Measurements from ENCODE around the gene ERBB2. TPM values are rescaled to one million over a fixed set of nuclear protein-coding genes. Genes with fewer than 3 reads are reported as not detected.

The ERBB2 gene
- total RNA-seq, 1 donor from 2014 or later, result 49.0 TPM

- Mint-ChIP-seq H3K27ac (ENCODE audit: unreplicated experiment) (no peak overlapping the region), H3K27me3 (ENCODE audit: unreplicated experiment) (peaks cover 5% of the 10 kb centered on the region), H3K4me1 (ENCODE audit: unreplicated experiment) (peaks cover 12% of the 10 kb centered on the region), H3K9me3 (ENCODE audit: unreplicated experiment) (no peaks in the 10 kb centered on the region), H3K4me3 (ENCODE audit: unreplicated experiment) (peak overlapping the region; percentile 70), H3K36me3 (ENCODE audit: low read depth, unreplicated experiment) (peaks cover 5% of the 10 kb centered on the region)
- DNase-seq (ENCODE audit: low spot score), result no peak
- TF ChIP-seq CTCF (IDR thresholded peaks at IDR 0.05; ENCODE audit: unreplicated experiment), result no peak
These were observed 20.2 kb upstream of the ERBB2 start for GRCh38 chr17:39679521-39680192.

DNA sequence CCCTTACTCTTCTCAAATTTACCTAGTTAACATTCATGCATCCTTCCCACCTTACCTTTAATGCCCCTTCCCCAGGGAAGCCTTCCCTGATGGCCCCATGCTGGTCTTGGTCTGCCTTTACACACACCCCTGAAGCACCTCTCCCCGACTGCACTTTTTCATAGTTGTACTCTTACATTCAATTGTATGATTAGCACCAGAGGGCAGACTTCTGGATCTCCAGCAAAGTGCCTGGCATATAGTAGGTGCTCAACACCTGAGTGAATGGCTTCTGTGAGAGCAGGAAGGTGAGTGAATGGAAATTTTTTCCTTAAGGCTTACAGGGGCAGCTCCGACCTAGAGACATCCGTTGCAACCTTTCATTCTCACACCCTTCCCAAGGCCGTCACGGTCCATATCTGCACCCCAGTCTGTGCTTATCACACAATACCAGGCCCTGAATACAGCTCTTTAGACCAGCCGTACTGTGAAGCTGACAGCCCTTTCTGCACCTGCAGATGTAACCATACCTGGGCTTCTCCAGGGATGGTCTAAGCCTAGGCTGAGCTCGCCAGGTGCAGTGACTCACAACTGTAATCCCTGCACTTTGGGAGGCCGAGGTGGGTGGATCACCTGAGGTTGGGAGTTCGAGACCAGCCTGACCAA lies 16.4 kb upstream of the ERBB2 start:
- peak overlapping the region; percentile 54 for H3K27ac Mint-ChIP-seq (ENCODE audit: unreplicated experiment)
- no peaks in the 10 kb centered on the region for H3K27me3 Mint-ChIP-seq (ENCODE audit: unreplicated experiment)
- no peak for TF ChIP-seq CTCF (IDR thresholded peaks at IDR 0.05; ENCODE audit: unreplicated experiment)
- no peaks in the 10 kb centered on the region for H3K9me3 Mint-ChIP-seq (ENCODE audit: unreplicated experiment)
- no peak overlapping the region for H3K4me3 Mint-ChIP-seq (ENCODE audit: unreplicated experiment)
- H3K4me1 Mint-ChIP-seq (ENCODE audit: unreplicated experiment), result peaks cover 17% of the 10 kb centered on the region
- peaks cover 10% of the 10 kb centered on the region for H3K36me3 Mint-ChIP-seq (ENCODE audit: low read depth, unreplicated experiment)
- DNase-seq (ENCODE audit: low spot score), result no peak

- H3K4me1 Mint-ChIP-seq (ENCODE audit: unreplicated experiment), result peaks cover 20% of the 10 kb centered on the region
- peak overlapping the region; percentile 51 for H3K4me3 Mint-ChIP-seq (ENCODE audit: unreplicated experiment)
- H3K27me3 Mint-ChIP-seq (ENCODE audit: unreplicated experiment), result no peaks in the 10 kb centered on the region
- no peaks in the 10 kb centered on the region for H3K9me3 Mint-ChIP-seq (ENCODE audit: unreplicated experiment)
- H3K27ac Mint-ChIP-seq (ENCODE audit: unreplicated experiment), result no peak overlapping the region
- peaks cover 10% of the 10 kb centered on the region for H3K36me3 Mint-ChIP-seq (ENCODE audit: low read depth, unreplicated experiment)
- no peak for DNase-seq (ENCODE audit: low spot score)
- no peak for TF ChIP-seq CTCF (IDR thresholded peaks at IDR 0.05; ENCODE audit: unreplicated experiment)
These were observed 15.3 kb upstream of the ERBB2 start for GRCh38 chr17:39684369-39685192.

DNA sequence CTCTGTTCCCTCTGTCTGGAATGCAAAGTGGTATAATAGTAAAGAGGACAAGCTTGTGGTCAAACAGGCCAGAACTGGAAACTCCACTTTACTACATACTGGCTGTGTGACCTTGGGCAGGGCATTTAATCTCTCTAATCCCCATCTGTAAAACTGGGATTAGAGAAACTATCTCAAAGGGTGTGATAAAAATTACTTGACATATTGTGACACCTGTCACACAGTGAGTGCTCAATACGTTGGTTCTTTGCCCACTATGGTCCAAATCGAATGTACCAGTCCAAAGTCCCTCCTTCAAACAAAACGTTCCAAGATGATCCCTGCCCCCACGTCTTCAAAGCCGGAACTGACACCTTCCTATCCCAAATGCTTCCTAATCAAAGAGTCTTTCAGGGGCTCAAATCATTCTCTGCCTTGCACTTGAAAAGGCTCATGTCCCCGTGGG lies 12.7 kb upstream of the ERBB2 start:
- H3K9me3 Mint-ChIP-seq (ENCODE audit: unreplicated experiment), result no peaks in the 10 kb centered on the region
- H3K27ac Mint-ChIP-seq (ENCODE audit: unreplicated experiment), result peak overlapping the region; percentile 53
- no peak for DNase-seq (ENCODE audit: low spot score)
- no peaks in the 10 kb centered on the region for H3K27me3 Mint-ChIP-seq (ENCODE audit: unreplicated experiment)
- H3K4me3 Mint-ChIP-seq (ENCODE audit: unreplicated experiment), result peak overlapping the region; percentile 94
- H3K36me3 Mint-ChIP-seq (ENCODE audit: low read depth, unreplicated experiment), result peaks cover 10% of the 10 kb centered on the region
- peaks cover 13% of the 10 kb centered on the region for H3K4me1 Mint-ChIP-seq (ENCODE audit: unreplicated experiment)
- TF ChIP-seq CTCF (IDR thresholded peaks at IDR 0.05; ENCODE audit: unreplicated experiment), result no peak

Measured in endothelial cell (in vitro differentiated cells).